ENCODE data around the gene MRGPRD. TPM values are rescaled to one million over a fixed set of nuclear protein-coding genes. Genes with fewer than 3 reads are reported as not detected.
A peak's percentile ranks its signal among the peaks of the same experiment; 100 is the strongest.

Gene MRGPRD
- total and polyA plus RNA-seq, 4 experiments from 2014 or later, result 0.48 TPM; not detected in 3

DNA sequence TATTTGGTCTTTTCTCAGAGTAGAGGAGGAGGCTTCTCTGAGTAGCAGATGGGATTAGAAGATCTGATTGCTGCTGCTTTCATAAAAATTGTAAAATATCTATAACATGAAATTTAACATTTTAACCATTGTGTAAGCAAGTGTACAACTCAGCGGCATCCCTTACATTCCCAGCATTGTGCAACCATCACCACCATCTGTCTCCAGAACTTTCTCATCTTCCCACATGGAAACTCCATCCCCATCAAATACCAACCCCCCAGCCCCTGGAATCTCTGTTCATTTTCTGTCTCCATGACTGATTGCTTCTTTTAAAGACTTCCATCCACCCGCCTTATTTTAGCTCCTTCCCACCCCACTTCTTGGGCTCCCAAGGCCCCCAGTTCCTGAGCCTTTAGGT lies 32.3 kb downstream of the MRGPRD start:
- no peaks in the 10 kb centered on the region for H3K27me3 Mint-ChIP-seq
- DNase-seq, result no peak
- ChIA-PET CTCF (ENCODE audit: partially characterized antibody) (no interaction called here), POLR2A (ENCODE audit: partially characterized antibody) (no interaction called here)
- peaks cover 0 to 2% (median 0%) of the 10 kb centered on the region in 4 donors for H3K4me1 Mint-ChIP-seq
- Histone ChIP-seq H3K27ac (ENCODE audit: low read depth, low read length) (no peak overlapping the region), H3K9me3 (ENCODE audit: control insufficient read depth in 1 of 2, low read length in 2 of 2) (no peaks in the 10 kb centered on the region), H3K4me1 (ENCODE audit: insufficient read depth, low read length) (no peaks in the 10 kb centered on the region), H3K36me3 (ENCODE audit: insufficient read depth, low read length) (no peaks in the 10 kb centered on the region), H3K27me3 (ENCODE audit: insufficient read depth, low read length) (no peaks in the 10 kb centered on the region), H3K4me3 (ENCODE audit: low read length in 2 of 2) (no peak overlapping the region)
- H3K9me3 Mint-ChIP-seq, result no peaks in the 10 kb centered on the region
- peak overlapping the region in 1 of 7 donors; percentile 5 for H3K27ac Mint-ChIP-seq
- H3K36me3 Mint-ChIP-seq, result no peaks in the 10 kb centered on the region
- no peak overlapping the region for H3K4me3 Mint-ChIP-seq
- intact Hi-C loops (cut with micrococcal nuclease), result no loop called here

DNA sequence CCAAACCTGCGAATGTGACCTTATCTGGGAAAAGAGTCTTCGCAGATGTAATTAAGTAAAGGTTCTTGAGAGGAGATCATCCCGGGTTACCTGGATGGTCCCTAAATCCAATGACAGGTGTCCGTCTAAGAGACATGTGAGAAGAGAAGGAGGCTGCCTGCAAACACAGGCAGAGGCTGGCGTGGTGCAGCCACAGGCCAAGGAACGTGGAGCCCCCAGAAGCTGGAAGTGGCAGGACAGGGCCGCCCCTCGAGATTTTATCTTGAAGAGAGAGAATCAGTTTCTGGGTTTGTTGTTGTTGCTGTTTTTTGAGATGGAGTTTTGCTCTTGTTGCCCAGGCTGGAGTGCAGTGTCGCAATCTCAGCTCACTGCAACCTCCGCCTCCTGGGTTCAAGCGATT lies 33.6 kb downstream of the MRGPRD start:
- H3K27ac ChIP-seq (ENCODE audit: low read depth, low read length), result no peak overlapping the region
- H3K4me1 ChIP-seq (ENCODE audit: insufficient read depth, low read length), result no peaks in the 10 kb centered on the region
- Mint-ChIP-seq H3K4me3 (no peak overlapping the region), H3K27me3 (no peaks in the 10 kb centered on the region), H3K9me3 (no peaks in the 10 kb centered on the region), H3K36me3 (no peaks in the 10 kb centered on the region), H3K27ac (no peak overlapping the region), H3K4me1 (peaks cover 0 to 2% (median 0%) of the 10 kb centered on the region in 4 donors)
- no peaks in the 10 kb centered on the region for H3K27me3 ChIP-seq (ENCODE audit: insufficient read depth, low read length)
- intact Hi-C loops (cut with micrococcal nuclease), result no loop called here
- CTCF ChIA-PET (ENCODE audit: partially characterized antibody), result no interaction called here
- no peaks in the 10 kb centered on the region for H3K9me3 ChIP-seq (ENCODE audit: control insufficient read depth in 1 of 2, low read length in 2 of 2)
- no peak for DNase-seq
- POLR2A ChIA-PET (ENCODE audit: partially characterized antibody), result no interaction called here
- H3K4me3 ChIP-seq (ENCODE audit: low read length in 2 of 2), result no peak overlapping the region
- no peaks in the 10 kb centered on the region for H3K36me3 ChIP-seq (ENCODE audit: insufficient read depth, low read length)

DNA sequence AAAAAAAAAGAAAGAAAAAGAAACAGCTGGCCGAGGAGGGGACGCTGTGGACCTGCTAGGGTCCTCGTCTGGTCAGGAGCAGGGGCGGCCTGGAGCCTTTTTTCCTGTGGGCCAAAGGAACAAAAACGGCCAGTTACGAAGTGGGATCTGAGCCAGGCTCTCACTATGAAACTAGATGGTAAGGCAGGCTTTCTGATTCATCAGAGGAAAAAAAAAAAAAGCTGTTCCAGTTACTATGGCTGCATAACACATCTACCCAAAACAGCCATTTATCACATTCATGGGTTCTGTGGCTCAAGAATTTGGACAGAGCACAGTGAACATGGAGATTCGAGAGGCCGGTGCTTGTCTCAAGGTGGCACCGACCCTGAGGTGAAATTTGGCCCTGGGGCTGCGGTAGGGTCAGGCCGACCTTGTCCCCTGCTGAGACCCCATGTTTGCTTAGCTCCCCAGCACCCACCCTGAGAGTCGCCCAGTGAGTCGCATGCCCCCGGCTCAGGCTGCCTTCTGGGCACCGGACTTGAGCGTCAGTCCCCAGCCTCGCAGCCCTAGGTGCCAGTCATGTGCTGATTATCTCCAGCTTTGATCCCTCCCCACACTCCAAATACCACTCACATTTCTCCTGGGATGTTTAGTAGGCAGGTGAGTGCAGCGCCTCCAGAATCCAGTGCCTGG lies 34.2 kb downstream of the MRGPRD start:
- intact Hi-C loops (cut with micrococcal nuclease), result no loop called here
- no peak for DNase-seq
- Mint-ChIP-seq H3K36me3 (no peaks in the 10 kb centered on the region), H3K27me3 (no peaks in the 10 kb centered on the region), H3K4me3 (no peak overlapping the region), H3K27ac (peak overlapping the region in 1 of 7 donors; percentile 42), H3K4me1 (peaks cover 0 to 2% (median 0%) of the 10 kb centered on the region in 4 donors), H3K9me3 (no peaks in the 10 kb centered on the region)
- ChIA-PET POLR2A (ENCODE audit: partially characterized antibody) (no interaction called here), CTCF (ENCODE audit: partially characterized antibody) (no interaction called here)
- H3K36me3 ChIP-seq (ENCODE audit: insufficient read depth, low read length), result no peaks in the 10 kb centered on the region
- no peaks in the 10 kb centered on the region for H3K4me1 ChIP-seq (ENCODE audit: insufficient read depth, low read length)
- no peak overlapping the region for H3K27ac ChIP-seq (ENCODE audit: low read depth, low read length)
- H3K27me3 ChIP-seq (ENCODE audit: insufficient read depth, low read length), result no peaks in the 10 kb centered on the region
- no peak overlapping the region for H3K4me3 ChIP-seq (ENCODE audit: low read length in 2 of 2)
- H3K9me3 ChIP-seq (ENCODE audit: control insufficient read depth in 1 of 2, low read length in 2 of 2), result no peaks in the 10 kb centered on the region

DNA sequence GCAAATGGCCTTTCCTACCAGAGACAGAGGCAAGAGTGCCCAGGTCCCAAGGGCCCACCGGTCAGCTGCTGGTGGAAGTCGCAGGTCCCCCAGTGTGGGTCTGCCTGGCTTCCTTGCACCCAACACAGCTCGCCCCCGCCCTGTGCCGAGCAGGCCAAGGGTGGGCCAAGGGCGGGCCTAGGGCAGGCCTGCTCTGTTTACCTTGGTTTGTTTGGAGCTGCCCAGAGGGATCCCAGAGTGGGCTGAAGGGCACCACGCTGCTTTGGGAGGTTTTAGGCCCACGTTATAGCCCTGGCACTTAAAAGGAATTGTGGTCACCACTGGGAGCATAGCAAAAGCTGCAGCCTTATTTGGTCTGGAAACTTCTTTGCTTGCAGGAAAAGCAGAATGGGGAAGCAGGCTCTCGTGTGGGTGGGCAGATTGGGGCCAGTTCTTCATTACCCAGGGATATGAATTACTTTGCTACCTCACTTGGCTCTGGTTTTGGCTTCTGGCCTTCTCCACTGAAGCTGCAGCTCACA lies 38.0 kb downstream of the MRGPRD start:
- no peaks in the 10 kb centered on the region for H3K27me3 ChIP-seq (ENCODE audit: insufficient read depth, low read length)
- Mint-ChIP-seq H3K27ac (no peak overlapping the region), H3K36me3 (peaks cover 0 to 18% of the 10 kb centered on the region in 2 donors), H3K27me3 (no peaks in the 10 kb centered on the region), H3K4me3 (no peak overlapping the region), H3K4me1 (no peaks in the 10 kb centered on the region), H3K9me3 (no peaks in the 10 kb centered on the region)
- H3K27ac ChIP-seq (ENCODE audit: low read depth, low read length), result no peak overlapping the region
- H3K9me3 ChIP-seq (ENCODE audit: control insufficient read depth in 1 of 2, low read length in 2 of 2), result no peaks in the 10 kb centered on the region
- no peak overlapping the region for H3K4me3 ChIP-seq (ENCODE audit: low read length in 2 of 2)
- CTCF ChIA-PET (ENCODE audit: partially characterized antibody), result no interaction called here
- intact Hi-C loops (cut with micrococcal nuclease), result no loop called here
- no peaks in the 10 kb centered on the region for H3K4me1 ChIP-seq (ENCODE audit: insufficient read depth, low read length)
- H3K36me3 ChIP-seq (ENCODE audit: insufficient read depth, low read length), result peaks cover 10% of the 10 kb centered on the region
- POLR2A ChIA-PET (ENCODE audit: partially characterized antibody), result no interaction called here
- no peak for DNase-seq

DNA sequence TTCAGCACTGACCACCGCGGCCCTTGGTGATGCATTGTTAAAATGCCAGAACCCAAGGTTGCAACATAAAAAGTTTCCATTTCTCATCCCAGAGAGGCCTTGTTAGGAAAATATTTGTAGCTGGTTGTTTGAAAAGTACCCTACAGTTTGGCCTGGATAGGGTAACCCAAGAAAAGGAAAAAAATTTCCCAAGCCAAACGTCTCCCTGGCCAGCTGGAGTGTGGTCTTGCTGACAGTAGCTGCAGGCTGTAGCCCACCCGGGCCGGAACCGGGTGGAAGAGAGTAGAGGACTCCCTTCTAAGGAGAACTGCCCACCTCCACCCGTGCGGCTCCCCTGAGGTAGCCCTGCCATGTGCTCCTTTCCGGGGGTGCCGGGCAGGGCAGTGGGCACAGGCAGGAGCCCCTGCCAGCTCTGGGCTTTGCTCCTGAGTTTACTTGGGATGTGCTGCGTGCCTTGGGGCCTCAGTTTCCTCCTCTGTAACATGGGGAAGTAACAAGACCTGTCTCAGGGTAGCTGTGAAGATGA lies 38.6 kb downstream of the MRGPRD start:
- intact Hi-C loops (cut with micrococcal nuclease), result no loop called here
- Mint-ChIP-seq H3K4me1 (no peaks in the 10 kb centered on the region), H3K27me3 (no peaks in the 10 kb centered on the region), H3K36me3 (peaks cover 0 to 21% of the 10 kb centered on the region in 2 donors), H3K9me3 (no peaks in the 10 kb centered on the region), H3K27ac (no peak overlapping the region), H3K4me3 (no peak overlapping the region)
- DNase-seq, result no peak
- no peak overlapping the region for H3K27ac ChIP-seq (ENCODE audit: low read depth, low read length)
- POLR2A ChIA-PET (ENCODE audit: partially characterized antibody), result no interaction called here
- CTCF ChIA-PET (ENCODE audit: partially characterized antibody), result no interaction called here
- H3K9me3 ChIP-seq (ENCODE audit: control insufficient read depth in 1 of 2, low read length in 2 of 2), result no peaks in the 10 kb centered on the region
- H3K27me3 ChIP-seq (ENCODE audit: insufficient read depth, low read length), result no peaks in the 10 kb centered on the region
- H3K36me3 ChIP-seq (ENCODE audit: insufficient read depth, low read length), result peaks cover 14% of the 10 kb centered on the region
- H3K4me1 ChIP-seq (ENCODE audit: insufficient read depth, low read length), result no peaks in the 10 kb centered on the region
- no peak overlapping the region for H3K4me3 ChIP-seq (ENCODE audit: low read length in 2 of 2)

DNA sequence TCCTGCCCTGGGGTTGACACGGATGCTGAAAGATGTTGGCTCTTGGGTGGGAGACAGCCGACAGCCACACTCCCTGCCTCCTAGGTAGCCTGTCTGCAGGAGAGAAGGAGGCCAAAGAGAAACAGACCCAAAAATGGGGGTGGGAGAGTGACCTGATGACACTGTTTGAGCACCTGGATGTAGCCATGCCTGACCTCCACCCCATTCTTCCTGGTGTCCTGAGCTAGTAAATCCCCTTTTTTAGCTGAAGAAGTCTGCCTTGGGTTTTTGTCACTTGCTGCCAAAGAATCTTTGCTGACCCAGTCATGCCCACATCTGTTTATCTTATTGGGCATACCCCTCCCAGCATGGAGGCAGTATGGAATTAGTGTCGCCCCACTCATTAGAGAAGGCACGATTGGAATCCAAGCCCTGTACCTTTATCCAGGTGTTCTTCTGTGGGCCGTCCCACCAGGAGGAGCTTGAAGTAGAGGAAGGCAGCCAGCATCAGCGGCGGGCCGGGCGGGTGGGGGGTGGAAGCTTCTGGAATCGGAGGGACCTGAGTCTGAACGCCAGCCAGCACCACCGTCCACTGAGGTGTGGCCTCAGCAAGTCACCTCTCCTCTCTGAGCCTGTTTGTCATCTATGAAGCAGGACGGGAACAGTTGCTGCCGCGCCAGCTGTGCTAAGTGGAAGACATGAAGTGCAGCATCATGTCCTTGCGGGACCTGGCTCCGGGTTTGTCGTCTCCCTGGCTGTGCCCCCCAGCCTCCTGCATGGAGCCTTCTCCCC lies 39.3 kb downstream of the MRGPRD start:
- Mint-ChIP-seq H3K36me3 (peaks cover 0 to 24% of the 10 kb centered on the region in 2 donors), H3K27ac (no peak overlapping the region), H3K27me3 (no peaks in the 10 kb centered on the region), H3K4me3 (no peak overlapping the region), H3K9me3 (no peaks in the 10 kb centered on the region), H3K4me1 (no peaks in the 10 kb centered on the region)
- no peak for DNase-seq
- Histone ChIP-seq H3K4me1 (ENCODE audit: insufficient read depth, low read length) (no peaks in the 10 kb centered on the region), H3K4me3 (ENCODE audit: low read length in 2 of 2) (no peak overlapping the region), H3K27me3 (ENCODE audit: insufficient read depth, low read length) (no peaks in the 10 kb centered on the region), H3K27ac (ENCODE audit: low read depth, low read length) (no peak overlapping the region), H3K9me3 (ENCODE audit: control insufficient read depth in 1 of 2, low read length in 2 of 2) (no peaks in the 10 kb centered on the region), H3K36me3 (ENCODE audit: insufficient read depth, low read length) (peaks cover 20% of the 10 kb centered on the region)
- intact Hi-C loops (cut with micrococcal nuclease), result no loop called here
- ChIA-PET CTCF (ENCODE audit: partially characterized antibody) (no interaction called here), POLR2A (ENCODE audit: partially characterized antibody) (no interaction called here)

DNA sequence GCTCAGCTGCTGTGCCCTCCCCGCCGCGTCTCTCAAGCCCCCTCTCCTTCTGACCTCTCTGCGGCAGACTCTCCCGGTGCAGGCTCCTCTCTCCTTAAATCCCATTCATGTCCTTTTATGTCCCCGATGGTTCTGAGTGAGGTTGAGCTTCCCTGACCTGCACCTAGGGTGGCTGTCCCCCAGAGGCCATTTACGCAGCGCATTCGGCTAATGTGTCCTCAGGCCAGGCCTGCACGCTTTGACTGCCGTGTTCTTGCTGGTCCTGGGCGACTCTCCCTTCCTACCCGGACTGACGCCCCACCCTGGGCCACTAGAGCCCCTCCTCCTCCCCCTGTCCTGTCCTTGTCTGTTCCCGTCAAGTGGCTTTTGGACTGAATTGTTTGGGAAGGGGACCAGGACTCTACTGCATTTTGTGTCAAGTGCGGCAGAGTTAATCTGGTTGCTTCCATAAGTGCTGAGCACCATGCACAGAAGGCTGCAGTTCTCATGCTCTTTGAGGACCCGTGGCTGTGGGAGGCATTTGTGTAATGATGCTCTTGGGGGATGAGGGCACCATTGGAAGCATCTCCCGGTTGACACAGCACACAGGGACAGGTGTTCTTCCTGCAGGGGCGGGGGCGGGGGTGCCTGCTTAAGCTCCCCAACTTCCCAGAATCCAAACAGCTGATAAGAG lies 40.0 kb downstream of the MRGPRD start:
- Mint-ChIP-seq H3K36me3 (peaks cover 0 to 29% of the 10 kb centered on the region in 2 donors), H3K27me3 (no peaks in the 10 kb centered on the region), H3K27ac (no peak overlapping the region), H3K4me3 (no peak overlapping the region), H3K4me1 (no peaks in the 10 kb centered on the region), H3K9me3 (no peaks in the 10 kb centered on the region)
- peaks cover 23% of the 10 kb centered on the region for H3K36me3 ChIP-seq (ENCODE audit: insufficient read depth, low read length)
- H3K27me3 ChIP-seq (ENCODE audit: insufficient read depth, low read length), result no peaks in the 10 kb centered on the region
- DNase-seq, result no peak
- no peak overlapping the region for H3K4me3 ChIP-seq (ENCODE audit: low read length in 2 of 2)
- POLR2A ChIA-PET (ENCODE audit: partially characterized antibody), result no interaction called here
- no peak overlapping the region for H3K27ac ChIP-seq (ENCODE audit: low read depth, low read length)
- no peaks in the 10 kb centered on the region for H3K9me3 ChIP-seq (ENCODE audit: control insufficient read depth in 1 of 2, low read length in 2 of 2)
- CTCF ChIA-PET (ENCODE audit: partially characterized antibody), result no interaction called here
- H3K4me1 ChIP-seq (ENCODE audit: insufficient read depth, low read length), result no peaks in the 10 kb centered on the region
- intact Hi-C loops (cut with micrococcal nuclease), result no loop called here

Measured in CD4-positive, alpha-beta memory T cell (primary cell).